DMS79 (cell line): ENCODE results near the gene DNM1.

ENCODE experiments used
- DNase-seq: peaks from one replicate; lab custom pipeline; 2025; lab: John Stamatoyannopoulos, UW

DNM1 gene

GRCh38 chr9:128203024-128203706 is at the start of gene DNM1:
Gene DNM1 (plus strand): TSS chr9:128203379. CDS start chr9:128203471, 92 bp downstream.
- no peak for DNase-seq

GRCh38 chr9:128153947-128154695 is 49.1 kb upstream of the DNM1 start:
- DNase-seq, result no peak

- no peak for DNase-seq
Measured at GRCh38 chr9:128155736-128156500, 47.3 kb upstream of the DNM1 start.

- no peak for DNase-seq
Measured at GRCh38 chr9:128159522-128159783, 43.7 kb upstream of the DNM1 start.

- peak; percentile 75 for DNase-seq
Measured at GRCh38 chr9:128159784-128160602, 43.2 kb upstream of the DNM1 start, which contains the start of gene BBLN. Gene BBLN (plus strand): TSS chr9:128160265. CDS start chr9:128160408, 143 bp downstream.

- DNase-seq, result no peak
Measured at GRCh38 chr9:128160603-128160987, 42.6 kb upstream of the DNM1 start.

- no peak for DNase-seq
Measured at GRCh38 chr9:128161215-128161902, 41.8 kb upstream of the DNM1 start.

GRCh38 chr9:128162215-128163026 is 40.8 kb upstream of the DNM1 start:
- no peak for DNase-seq

GRCh38 chr9:128163027-128163515 is 40.1 kb upstream of the DNM1 start:
- DNase-seq, result no peak

GRCh38 chr9:128163523-128164306 is 39.5 kb upstream of the DNM1 start:
- DNase-seq, result no peak

GRCh38 chr9:128164307-128164885 is 38.8 kb upstream of the DNM1 start:
- no peak for DNase-seq

GRCh38 chr9:128166169-128166568 is 37.0 kb upstream of the DNM1 start:
- DNase-seq, result no peak

GRCh38 chr9:128167209-128167608 is 36.0 kb upstream of the DNM1 start:
- no peak for DNase-seq

- no peak for DNase-seq
Measured at GRCh38 chr9:128168731-128169308, 34.4 kb upstream of the DNM1 start.

GRCh38 chr9:128169492-128169891 is 33.7 kb upstream of the DNM1 start:
- no peak for DNase-seq

GRCh38 chr9:128169925-128170324 is 33.3 kb upstream of the DNM1 start:
- no peak for DNase-seq

- no peak for DNase-seq
Measured at GRCh38 chr9:128174062-128174461, 29.1 kb upstream of the DNM1 start.

GRCh38 chr9:128175102-128175563 is 28.0 kb upstream of the DNM1 start:
- DNase-seq, result no peak

- DNase-seq, result no peak
Measured at GRCh38 chr9:128175726-128176125, 27.5 kb upstream of the DNM1 start.
